Epithelial cell of proximal tubule (primary cell): ENCODE measurements around the gene BAIAP2L1. TPM values are rescaled to one million over a fixed set of nuclear protein-coding genes. Genes with fewer than 3 reads are reported as not detected.
A peak's percentile ranks its signal among the peaks of the same experiment; 100 is the strongest.

ENCODE experiments used
- DNase-seq: peaks from one replicate; pipeline ENCODE4 v3.0.0-alpha.2; 2011; ENCODE audit warnings: low read depth
- H3K4me3 ChIP-seq: 2 replicates; pipeline ENCODE4 v1.5.1; 2011; ENCODE audit warnings: low read depth, mild to moderate bottlenecking, low read length
- total RNA-seq: library from RNA; depleted of rRNA; stranded (reverse); fragments of >200 nt; gene quantifications from 2 replicates; pipeline ENCODE4 v1.2.3, GENCODE V29; 2015
- TF ChIP-seq, protein P1 (sequence below): conservative IDR thresholded peaks from 2 replicates; pipeline ENCODE4 v1.5.1; 2012; ENCODE audit warnings: low read depth, mild to moderate bottlenecking, low read length

Gene BAIAP2L1
- total RNA-seq, 1 donor from 2014 or later, result 46.8 TPM

DNA sequence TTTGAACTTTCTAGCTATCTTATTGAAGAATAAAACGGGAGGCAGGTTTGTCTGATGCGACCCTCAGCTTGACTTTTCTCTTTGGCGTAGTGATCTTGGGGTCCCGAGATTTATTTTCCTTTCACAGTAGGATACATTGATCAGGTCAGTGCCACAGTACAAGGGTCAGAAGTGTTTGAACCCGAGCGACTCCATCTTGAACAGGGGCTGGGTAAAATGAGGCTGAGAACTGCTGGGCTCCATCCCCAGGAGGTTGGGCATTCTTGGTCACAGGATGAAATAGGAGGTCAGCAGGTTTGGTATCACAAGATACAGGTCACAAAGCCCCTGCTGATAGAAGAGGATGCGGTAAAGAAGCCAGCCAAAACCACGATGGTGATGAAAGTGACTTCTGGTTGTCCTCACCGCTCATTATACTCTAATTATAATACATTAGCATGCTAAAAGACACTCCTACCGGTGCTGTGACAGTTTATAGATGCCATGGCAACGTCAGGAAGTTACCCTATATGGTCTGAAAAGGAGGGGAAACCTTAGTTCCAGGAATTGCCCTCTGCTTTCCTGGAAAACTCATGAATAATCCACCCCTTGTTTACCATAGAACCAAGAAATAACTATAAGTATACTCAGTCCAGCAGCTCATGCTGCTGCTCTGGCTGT lies 145.8 kb downstream of the BAIAP2L1 start:
- no peak for DNase-seq
- no peak overlapping the region for H3K4me3 ChIP-seq
- TF ChIP-seq, protein P1, sequence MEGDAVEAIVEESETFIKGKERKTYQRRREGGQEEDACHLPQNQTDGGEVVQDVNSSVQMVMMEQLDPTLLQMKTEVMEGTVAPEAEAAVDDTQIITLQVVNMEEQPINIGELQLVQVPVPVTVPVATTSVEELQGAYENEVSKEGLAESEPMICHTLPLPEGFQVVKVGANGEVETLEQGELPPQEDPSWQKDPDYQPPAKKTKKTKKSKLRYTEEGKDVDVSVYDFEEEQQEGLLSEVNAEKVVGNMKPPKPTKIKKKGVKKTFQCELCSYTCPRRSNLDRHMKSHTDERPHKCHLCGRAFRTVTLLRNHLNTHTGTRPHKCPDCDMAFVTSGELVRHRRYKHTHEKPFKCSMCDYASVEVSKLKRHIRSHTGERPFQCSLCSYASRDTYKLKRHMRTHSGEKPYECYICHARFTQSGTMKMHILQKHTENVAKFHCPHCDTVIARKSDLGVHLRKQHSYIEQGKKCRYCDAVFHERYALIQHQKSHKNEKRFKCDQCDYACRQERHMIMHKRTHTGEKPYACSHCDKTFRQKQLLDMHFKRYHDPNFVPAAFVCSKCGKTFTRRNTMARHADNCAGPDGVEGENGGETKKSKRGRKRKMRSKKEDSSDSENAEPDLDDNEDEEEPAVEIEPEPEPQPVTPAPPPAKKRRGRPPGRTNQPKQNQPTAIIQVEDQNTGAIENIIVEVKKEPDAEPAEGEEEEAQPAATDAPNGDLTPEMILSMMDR, result no peak

DNA sequence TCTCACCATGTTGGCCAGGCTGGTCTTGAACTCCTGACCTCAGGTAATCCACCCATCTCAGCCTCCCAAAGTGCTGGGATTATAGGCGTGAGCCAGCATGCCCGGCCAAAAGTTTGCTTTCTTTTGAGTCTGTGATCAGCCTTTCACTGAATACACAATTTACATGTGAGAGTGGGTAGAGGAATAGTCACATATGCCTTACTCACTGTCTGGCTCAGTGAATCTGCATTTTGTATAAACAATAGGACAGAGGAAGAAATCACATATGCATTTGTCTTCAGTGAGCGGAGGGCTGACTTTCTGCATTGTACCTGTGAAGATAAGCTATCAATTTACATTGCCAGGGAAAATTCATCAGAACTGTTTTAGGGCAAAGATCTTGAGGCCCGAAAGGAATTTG lies 146.4 kb downstream of the BAIAP2L1 start:
- TF ChIP-seq, protein P1, result no peak
- H3K4me3 ChIP-seq, result no peak overlapping the region
- no peak for DNase-seq

DNA sequence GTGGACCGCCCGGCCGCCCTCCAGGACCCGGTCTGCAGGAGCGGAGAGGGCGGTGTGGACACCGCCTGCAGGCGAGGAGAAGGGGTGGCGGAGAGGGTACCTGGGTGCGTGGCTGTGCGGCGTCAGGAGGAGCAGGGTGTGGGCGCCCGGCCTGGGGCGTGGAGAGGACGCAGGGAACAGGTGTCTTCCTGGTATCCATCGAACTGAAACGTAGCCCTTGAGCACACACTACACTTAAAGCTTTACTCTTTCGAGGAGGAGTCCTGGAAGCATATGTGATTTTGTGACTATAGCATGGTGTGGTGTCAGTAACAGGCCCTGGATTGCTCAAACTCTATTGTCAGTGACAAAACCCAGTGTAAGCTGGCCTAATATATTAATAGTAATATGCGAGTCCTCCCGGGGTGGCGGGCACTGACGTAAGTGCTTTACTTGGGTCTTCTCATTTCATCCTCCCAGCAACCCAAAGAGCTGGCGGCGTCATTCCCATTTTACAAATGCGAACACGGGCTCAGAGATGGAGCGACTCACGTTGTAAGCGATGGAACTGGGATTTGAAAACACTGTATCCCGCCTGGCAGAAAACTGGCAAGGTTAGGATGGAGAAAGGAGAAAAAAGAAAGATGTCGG lies 148.3 kb downstream of the BAIAP2L1 start:
- peak overlapping the region; percentile 96 for H3K4me3 ChIP-seq
- no peak for DNase-seq
- TF ChIP-seq, protein P1, result no peak

DNA sequence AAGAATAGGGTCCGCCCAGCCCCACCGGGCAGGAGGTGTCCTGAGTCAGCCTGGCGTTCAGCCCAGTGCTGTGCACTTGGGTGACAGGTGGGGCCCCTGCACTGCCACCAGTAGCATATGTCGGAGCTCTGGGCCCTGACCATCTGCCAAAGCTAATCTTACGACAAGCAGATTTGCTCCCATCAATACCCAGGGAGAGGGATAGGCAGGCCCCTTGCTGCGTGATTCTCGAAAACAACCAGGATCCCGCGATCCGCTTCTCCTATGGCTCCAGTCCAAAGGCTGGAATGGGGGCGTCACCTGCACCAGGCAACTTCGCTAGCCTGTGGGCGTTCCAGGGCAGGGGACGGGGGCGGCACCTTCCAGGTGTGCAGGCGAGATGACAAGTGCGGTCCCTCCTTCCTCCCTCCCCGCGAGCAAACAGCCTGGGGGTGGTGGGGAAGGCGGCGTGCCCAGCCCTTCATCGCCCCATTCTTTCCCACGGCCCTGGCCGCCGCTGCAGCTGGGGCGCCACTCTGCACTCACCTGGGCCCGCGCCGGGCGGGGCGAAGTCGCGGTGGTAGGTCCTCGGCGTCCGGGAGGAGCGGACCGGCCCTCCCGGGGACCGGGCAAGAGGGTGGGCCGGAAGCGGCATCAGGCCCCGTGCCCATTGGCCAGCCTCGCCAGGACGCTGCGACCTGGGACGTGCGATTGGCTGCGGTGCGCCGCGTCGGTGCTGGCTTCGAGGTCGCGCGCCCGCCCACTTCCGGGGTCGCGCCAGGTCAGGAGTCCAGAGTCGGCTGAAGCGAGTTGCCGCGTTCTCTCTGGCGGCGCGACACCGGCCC lies 149.1 kb downstream of the BAIAP2L1 start, which contains the start of gene TECPR1:
Gene TECPR1, minus strand, starts transcription at position 632 of the 824 bp plus-strand sequence. CDS start 6,086 bp downstream, outside the sequence.
- H3K4me3 ChIP-seq, result peak within 1 kb of the TSS; percentile 96
- TF ChIP-seq, protein P1, result no peak
- DNase-seq, result no peak

DNA sequence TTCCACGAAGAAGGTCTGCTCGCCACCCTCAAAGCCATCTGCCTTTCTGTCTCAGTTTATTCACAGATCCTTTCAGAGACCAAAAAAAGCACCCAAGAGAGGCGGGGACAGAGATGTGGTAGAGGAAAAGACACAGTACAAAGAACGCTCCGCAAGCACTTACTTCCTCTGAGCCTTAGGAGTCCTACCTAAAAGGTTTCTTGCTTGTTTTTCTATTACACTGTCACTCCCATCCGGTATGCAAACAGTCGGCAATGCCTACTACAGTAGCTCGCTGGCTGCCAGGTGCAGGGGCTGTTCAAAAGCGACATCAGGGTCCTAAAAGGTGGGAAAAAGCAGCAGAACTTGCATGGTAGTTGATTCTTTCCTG lies 149.7 kb downstream of the BAIAP2L1 start:
- H3K4me3 ChIP-seq, result peak overlapping the region; percentile 96
- TF ChIP-seq, protein P1, result no peak
- no peak for DNase-seq

DNA sequence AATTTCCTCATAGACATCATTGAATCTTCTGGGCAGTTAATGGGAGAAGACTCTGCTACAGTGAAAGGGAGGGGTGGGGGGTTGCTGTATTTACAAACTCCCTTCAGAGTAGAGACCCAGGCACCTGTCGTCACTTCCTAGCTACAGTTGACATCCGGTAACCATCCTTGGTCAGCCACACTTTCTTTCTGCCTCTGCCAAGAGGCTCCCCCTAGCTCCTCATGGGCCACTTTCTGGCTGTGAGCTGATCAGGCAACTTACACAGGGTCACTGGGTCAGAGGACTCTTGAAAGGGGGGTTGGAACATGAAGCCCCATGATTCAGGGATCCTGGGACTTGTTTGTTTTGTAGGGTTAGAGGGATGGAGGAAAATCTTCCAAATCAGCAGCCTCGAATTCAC lies 150.1 kb downstream of the BAIAP2L1 start:
- H3K4me3 ChIP-seq, result peak overlapping the region; percentile 96

More for the DNA sequence above, 150.1 kb downstream of the BAIAP2L1 start:
- DNase-seq, result no peak
- TF ChIP-seq, protein P1, result no peak
